Endothelial cell (in vitro differentiated cells): Measurements from ENCODE around the gene RHOV. TPM values are rescaled to one million over a fixed set of nuclear protein-coding genes. Genes with fewer than 3 reads are reported as not detected.

Experiments
- DNase-seq: peaks from one replicate; pipeline ENCODE4 v3.0.0; 2021; ENCODE audit warnings: low spot score
- H3K27ac Mint-ChIP-seq: one replicate; pipeline ENCODE4 v1.8.0; 2021; ENCODE audit warnings: mixed read lengths, inconsistent platforms; ENCODE audit not compliant: unreplicated experiment
- H3K27me3 Mint-ChIP-seq: one replicate; pipeline ENCODE4 v1.8.0; 2021; ENCODE audit warnings: mild to moderate bottlenecking, moderate library complexity, mixed read lengths, inconsistent platforms; ENCODE audit not compliant: unreplicated experiment
- H3K36me3 Mint-ChIP-seq: one replicate; pipeline ENCODE4 v1.8.0; 2021; ENCODE audit warnings: mild to moderate bottlenecking, low read depth, mixed read lengths, inconsistent platforms; ENCODE audit not compliant: unreplicated experiment
- H3K4me1 Mint-ChIP-seq: one replicate; pipeline ENCODE4 v1.8.0; 2021; ENCODE audit warnings: mild to moderate bottlenecking, mixed read lengths, inconsistent platforms; ENCODE audit not compliant: unreplicated experiment
- H3K4me3 Mint-ChIP-seq: one replicate; pipeline ENCODE4 v1.8.0; 2021; ENCODE audit warnings: mild to moderate bottlenecking, mixed read lengths, inconsistent platforms; ENCODE audit not compliant: unreplicated experiment
- H3K9me3 Mint-ChIP-seq: one replicate; pipeline ENCODE4 v1.8.0; 2021; ENCODE audit warnings: mixed read lengths, inconsistent platforms; ENCODE audit not compliant: unreplicated experiment
- total RNA-seq: library from RNA; stranded (reverse); fragmentation: NEBNext Ultra II Directional; extraction: Animal tissue kit (Norgen Biotek cat#: 25700); gene quantifications from one replicate; pipeline ENCODE4 v1.2.1, GENCODE V29; 2021; ENCODE audit not compliant: unreplicated experiment
- TF ChIP-seq, protein P1 (sequence below): fragments of 200-600 bp; sonication (generic); IDR thresholded peaks from one replicate; pipeline ENCODE4 v1.5.0; 2021; ENCODE audit warnings: antibody characterized with exemption; ENCODE audit not compliant: unreplicated experiment

The RHOV gene
- total RNA-seq, 1 donor from 2014 or later, result 1.4 TPM

DNA sequence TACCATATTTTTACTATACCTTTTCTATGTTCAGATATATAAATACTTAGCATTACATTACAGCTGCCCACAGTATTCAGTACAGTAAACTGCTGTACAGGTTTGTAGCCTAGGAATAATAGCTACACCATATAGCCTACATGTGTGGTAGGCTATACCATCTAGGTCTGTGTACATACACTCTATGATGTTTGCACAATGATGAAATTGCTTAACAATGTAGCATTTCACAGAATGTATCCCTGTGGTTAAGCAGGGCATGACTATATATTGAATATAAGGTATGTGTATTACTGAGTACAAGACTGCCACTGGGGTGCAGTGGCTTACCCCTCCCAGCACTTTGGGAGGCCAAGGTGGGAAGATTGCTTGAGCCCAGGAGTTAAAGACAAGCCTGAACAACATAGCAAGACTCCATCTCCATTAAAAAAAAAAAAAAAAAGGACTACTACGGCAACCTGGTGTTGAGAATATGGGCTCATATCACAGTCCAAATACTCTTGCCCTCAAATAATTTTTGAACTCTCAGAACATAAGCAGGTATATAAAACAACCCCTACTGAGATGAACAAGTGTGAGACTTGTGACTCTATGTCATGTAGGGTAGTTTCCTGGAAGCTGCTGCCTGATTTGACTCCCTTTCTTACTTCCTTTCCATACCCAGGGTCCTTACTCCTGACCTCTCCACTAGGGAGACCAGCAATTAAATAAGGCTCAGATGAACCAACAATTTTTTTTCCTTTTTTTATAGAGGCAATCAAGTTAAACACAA is 50.3 kb downstream of the RHOV start:
- TF ChIP-seq, protein P1, sequence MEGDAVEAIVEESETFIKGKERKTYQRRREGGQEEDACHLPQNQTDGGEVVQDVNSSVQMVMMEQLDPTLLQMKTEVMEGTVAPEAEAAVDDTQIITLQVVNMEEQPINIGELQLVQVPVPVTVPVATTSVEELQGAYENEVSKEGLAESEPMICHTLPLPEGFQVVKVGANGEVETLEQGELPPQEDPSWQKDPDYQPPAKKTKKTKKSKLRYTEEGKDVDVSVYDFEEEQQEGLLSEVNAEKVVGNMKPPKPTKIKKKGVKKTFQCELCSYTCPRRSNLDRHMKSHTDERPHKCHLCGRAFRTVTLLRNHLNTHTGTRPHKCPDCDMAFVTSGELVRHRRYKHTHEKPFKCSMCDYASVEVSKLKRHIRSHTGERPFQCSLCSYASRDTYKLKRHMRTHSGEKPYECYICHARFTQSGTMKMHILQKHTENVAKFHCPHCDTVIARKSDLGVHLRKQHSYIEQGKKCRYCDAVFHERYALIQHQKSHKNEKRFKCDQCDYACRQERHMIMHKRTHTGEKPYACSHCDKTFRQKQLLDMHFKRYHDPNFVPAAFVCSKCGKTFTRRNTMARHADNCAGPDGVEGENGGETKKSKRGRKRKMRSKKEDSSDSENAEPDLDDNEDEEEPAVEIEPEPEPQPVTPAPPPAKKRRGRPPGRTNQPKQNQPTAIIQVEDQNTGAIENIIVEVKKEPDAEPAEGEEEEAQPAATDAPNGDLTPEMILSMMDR, result no peak
- Mint-ChIP-seq H3K27ac (no peak overlapping the region), H3K36me3 (no peaks in the 10 kb centered on the region), H3K4me1 (peaks cover 10% of the 10 kb centered on the region), H3K4me3 (no peak overlapping the region), H3K9me3 (no peaks in the 10 kb centered on the region), H3K27me3 (no peaks in the 10 kb centered on the region)
- DNase-seq, result no peak

Other genes starting within 250 kb of the RHOV start
- 9.6 TPM for gene RAD51, start 179.1 kb downstream of the RHOV start, total RNA-seq
- gene RMDN3, start 119.0 kb downstream of the RHOV start, total RNA-seq, result 34.4 TPM
- 4.6 TPM for gene GCHFR, start 110.2 kb downstream of the RHOV start, total RNA-seq
- not detected for gene C15orf62, start 104.3 kb downstream of the RHOV start, total RNA-seq
- gene ZFYVE19, start 67.1 kb downstream of the RHOV start, total RNA-seq, result 31.5 TPM
- gene DNAJC17, start 66.8 kb downstream of the RHOV start, total RNA-seq, result 55.6 TPM
- gene PPP1R14D, start 45.5 kb downstream of the RHOV start, total RNA-seq, result not detected
- 28.6 TPM for gene SPINT1, start 30.2 kb downstream of the RHOV start, total RNA-seq
- gene VPS18, start 20.2 kb upstream of the RHOV start, total RNA-seq, result 39.2 TPM
- 257 TPM for gene DLL4, start 55.1 kb upstream of the RHOV start, total RNA-seq
- 16.4 TPM for gene CHAC1, start 79.2 kb upstream of the RHOV start, total RNA-seq
- 26.6 TPM for gene INO80, start 242.0 kb upstream of the RHOV start, total RNA-seq